Measurements from ENCODE around the gene GPSM3.

DNA sequence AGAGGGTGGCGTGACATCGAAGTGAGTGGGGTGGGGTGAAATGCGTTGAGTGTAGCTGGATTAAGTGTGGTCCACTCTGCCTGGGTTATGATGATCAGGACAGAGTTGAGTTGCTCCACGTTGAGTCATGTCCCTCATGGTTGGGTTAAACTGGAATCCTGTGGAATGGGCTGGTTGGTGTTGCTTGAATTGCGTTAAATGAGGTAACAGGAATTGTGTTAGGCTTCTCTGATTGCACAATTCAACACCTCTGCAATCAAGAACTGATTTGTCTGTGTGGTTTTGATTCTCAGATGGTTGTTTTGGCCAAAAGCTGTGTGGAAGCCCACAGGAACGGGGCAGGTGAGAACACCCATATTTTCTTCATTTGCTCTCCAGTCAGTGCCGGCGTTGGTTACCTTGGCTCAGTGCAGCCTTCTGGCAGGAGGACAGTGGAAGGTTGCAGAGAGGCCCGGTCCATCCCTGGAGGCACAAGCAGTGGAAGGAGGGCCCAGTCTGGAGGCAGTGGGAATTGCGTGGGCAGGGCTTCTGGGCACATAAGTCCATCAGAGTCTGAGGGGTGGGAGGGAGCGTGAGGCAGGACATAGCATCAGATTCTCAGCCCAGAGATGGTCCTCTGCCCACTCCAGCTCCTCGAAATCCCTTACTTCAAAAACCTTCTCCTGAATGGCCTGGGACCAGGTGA, 19.8 kb upstream of the GPSM3 start:
- no peak for TF ChIP-seq EZH2 (IDR thresholded peaks at IDR 0.05)
- TF ChIP-seq EZH2phosphoT487 (IDR thresholded peaks at IDR 0.05), result no peak
- no peak for TF ChIP-seq CTCF (IDR thresholded peaks at IDR 0.05)

Measured in neural progenitor cell (in vitro differentiated cells).